ENCODE data around the gene CYP27B1.

CYP27B1 gene

GRCh38 chr12:57772429-57773322, 5.8 kb upstream of the CYP27B1 start, which contains the start of gene EEF1AKMT3:
EEF1AKMT3 (plus strand) TSS chr12:57772614; CDS start chr12:57772725, 111 bp downstream.
- H3K9me3 ChIP-seq (replicated peaks in 1 of 11): no peaks in the 10 kb centered on the region
- TF ChIP-seq Cebpa-rat (IDR thresholded peaks at IDR 0.05): no peak
- H3K27me3 ChIP-seq: peaks cover 11 to 15% (median 12%) of the 10 kb centered on the region in 11 experiments
- peak within 1 kb of the TSS; percentile 81 to 97 (median 87) for H3K9ac ChIP-seq
- peaks cover 0 to 35% (median 2%) of the 10 kb centered on the region in 11 experiments; a peak in 7 of 22 replicates for H4K20me1 ChIP-seq
- peaks cover 18 to 42% (median 33%) of the 10 kb centered on the region in 11 experiments for H3K36me3 ChIP-seq
- peak within 1 kb of the TSS; percentile 68 to 98 (median 88) for H3K27ac ChIP-seq
- peak within 1 kb of the TSS; percentile 63 to 80 (median 71) for H3K4me3 ChIP-seq
- H3K4me1 ChIP-seq: peaks cover 20 to 64% (median 32%) of the 10 kb centered on the region in 10 experiments
- H3K4me2 ChIP-seq: peak within 1 kb of the TSS; percentile 82 to 98 (median 91)

GRCh38 chr12:57771873-57772428, 5.1 kb upstream of the CYP27B1 start, which contains the start of gene METTL1:
METTL1 (minus strand) TSS chr12:57772105; CDS start chr12:57772083, 22 bp downstream.
- Histone ChIP-seq H3K27me3 (peaks cover 18 to 22% (median 19%) of the 10 kb centered on the region in 11 experiments), H3K9ac (peak within 1 kb of the TSS; percentile 81 to 97 (median 87)), H3K9me3 (replicated peaks in 1 of 11) (no peaks in the 10 kb centered on the region), H3K27ac (peak within 1 kb of the TSS; percentile 68 to 98 (median 88)), H3K4me1 (peaks cover 20 to 68% (median 37%) of the 10 kb centered on the region in 10 experiments), H3K36me3 (peaks cover 18 to 49% (median 37%) of the 10 kb centered on the region in 11 experiments), H3K4me3 (peak within 1 kb of the TSS; percentile 63 to 80 (median 71)), H3K4me2 (peak within 1 kb of the TSS; percentile 82 to 98 (median 91)), H4K20me1 (peaks cover 0 to 42% (median 8%) of the 10 kb centered on the region in 11 experiments; a peak in 15 of 22 replicates)
- no peak for TF ChIP-seq Cebpa-rat (IDR thresholded peaks at IDR 0.05)

- Histone ChIP-seq H3K27me3 (peaks cover 24 to 28% (median 25%) of the 10 kb centered on the region in 11 experiments), H3K4me2 (peak overlapping the region; percentile 82 to 98 (median 91)), H4K20me1 (peaks cover 0 to 48% (median 14%) of the 10 kb centered on the region in 11 experiments; a peak in 17 of 22 replicates), H3K4me3 (peak overlapping the region; percentile 63 to 80 (median 71)), H3K4me1 (peaks cover 22 to 73% (median 42%) of the 10 kb centered on the region in 10 experiments), H3K36me3 (peaks cover 18 to 49% (median 37%) of the 10 kb centered on the region in 11 experiments), H3K9me3 (replicated peaks in 1 of 11) (no peaks in the 10 kb centered on the region), H3K27ac (peak overlapping the region; percentile 68 to 98 (median 88); a peak in 21 of 22 replicates), H3K9ac (peak overlapping the region; percentile 81 to 97 (median 87))
- TF ChIP-seq Cebpa-rat (IDR thresholded peaks at IDR 0.05): no peak
These were observed 4.5 kb upstream of the CYP27B1 start for GRCh38 chr12:57771236-57771872.

- H3K4me2 ChIP-seq: peak overlapping the region; percentile 82 to 98 (median 91)
- H3K4me1 ChIP-seq: peaks cover 22 to 73% (median 45%) of the 10 kb centered on the region in 10 experiments
- peak overlapping the region in 9 of 10 experiments; percentile 69 to 80 (median 71); a peak in 16 of 20 replicates for H3K4me3 ChIP-seq
- peaks cover 30 to 35% (median 31%) of the 10 kb centered on the region in 11 experiments for H3K27me3 ChIP-seq
- peak overlapping the region in 8 of 11 experiments; percentile 30 to 97 (median 87); a peak in 13 of 22 replicates for H3K9ac ChIP-seq
- H3K27ac ChIP-seq: peak overlapping the region in 3 of 11 experiments; percentile 11 to 83 (median 80); a peak in 3 of 22 replicates
- H3K9me3 ChIP-seq (replicated peaks in 1 of 11): peaks cover 0 to 3% (median 0%) of the 10 kb centered on the region in 11 experiments; a peak in 1 of 22 replicates
- TF ChIP-seq Cebpa-rat (IDR thresholded peaks at IDR 0.05): no peak
- H4K20me1 ChIP-seq: peaks cover 0 to 54% (median 21%) of the 10 kb centered on the region in 11 experiments; a peak in 18 of 22 replicates
- peaks cover 18 to 49% (median 37%) of the 10 kb centered on the region in 11 experiments for H3K36me3 ChIP-seq
These were observed 3.9 kb upstream of the CYP27B1 start for GRCh38 chr12:57770734-57771133.

- TF ChIP-seq Cebpa-rat (IDR thresholded peaks at IDR 0.05): no peak
- Histone ChIP-seq H3K27me3 (peaks cover 41 to 46% (median 43%) of the 10 kb centered on the region in 11 experiments), H3K4me3 (no peak overlapping the region), H3K27ac (no peak overlapping the region), H4K20me1 (peaks cover 0 to 66% (median 29%) of the 10 kb centered on the region in 11 experiments; a peak in 18 of 22 replicates), H3K36me3 (peaks cover 18 to 44% (median 37%) of the 10 kb centered on the region in 11 experiments), H3K9ac (no peak overlapping the region), H3K4me2 (peak overlapping the region in 1 of 11 experiments; percentile 27; a peak in 2 of 22 replicates), H3K4me1 (peaks cover 32 to 73% (median 52%) of the 10 kb centered on the region in 10 experiments), H3K9me3 (replicated peaks in 1 of 11) (peaks cover 0 to 4% (median 0%) of the 10 kb centered on the region in 11 experiments; a peak in 2 of 22 replicates)
These were observed 2.7 kb upstream of the CYP27B1 start for GRCh38 chr12:57769594-57769993.

- peaks cover 59 to 63% (median 60%) of the 10 kb centered on the region in 11 experiments for H3K27me3 ChIP-seq
- H3K4me2 ChIP-seq: no peak overlapping the region
- H4K20me1 ChIP-seq: peaks cover 0 to 78% (median 34%) of the 10 kb centered on the region in 11 experiments; a peak in 18 of 22 replicates
- no peak overlapping the region for H3K27ac ChIP-seq
- no peak overlapping the region for H3K9ac ChIP-seq
- no peak overlapping the region for H3K4me3 ChIP-seq
- H3K36me3 ChIP-seq: peaks cover 18 to 50% (median 37%) of the 10 kb centered on the region in 11 experiments
- H3K4me1 ChIP-seq: peaks cover 22 to 58% (median 44%) of the 10 kb centered on the region in 10 experiments
- no peak for TF ChIP-seq Cebpa-rat (IDR thresholded peaks at IDR 0.05)
- H3K9me3 ChIP-seq (replicated peaks in 1 of 11): peaks cover 0 to 7% (median 0%) of the 10 kb centered on the region in 11 experiments; a peak in 2 of 22 replicates
These were observed 998 bp upstream of the CYP27B1 start for GRCh38 chr12:57767876-57768275.

- peaks cover 0 to 84% (median 34%) of the 10 kb centered on the region in 11 experiments; a peak in 18 of 22 replicates for H4K20me1 ChIP-seq
- H3K27me3 ChIP-seq: peaks cover 64 to 69% (median 66%) of the 10 kb centered on the region in 11 experiments
- no peak overlapping the region for H3K9ac ChIP-seq
- H3K9me3 ChIP-seq (replicated peaks in 1 of 11): peaks cover 0 to 7% (median 0%) of the 10 kb centered on the region in 11 experiments; a peak in 2 of 22 replicates
- H3K4me2 ChIP-seq: peak overlapping the region in 4 of 11 experiments; percentile 39 to 77 (median 67); a peak in 6 of 22 replicates
- TF ChIP-seq Cebpa-rat (IDR thresholded peaks at IDR 0.05): no peak
- H3K4me1 ChIP-seq: peaks cover 18 to 55% (median 39%) of the 10 kb centered on the region in 10 experiments
- no peak overlapping the region for H3K4me3 ChIP-seq
- H3K27ac ChIP-seq: no peak overlapping the region
- H3K36me3 ChIP-seq: peaks cover 18 to 51% (median 37%) of the 10 kb centered on the region in 11 experiments
These were observed 424 bp upstream of the CYP27B1 start for GRCh38 chr12:57767305-57767698.

Measured in BLaER1 treated with 17β-estradiol and CSF1 and Interleukin-3, amounts not matched to agents 10 nM and 100 nM (cell line).